H1 (cell line): Measurements from ENCODE around the gene RTCB. TPM values are rescaled to one million over a fixed set of nuclear protein-coding genes. Genes with fewer than 3 reads are reported as not detected.

Experiments
- CTCF ChIA-PET: fragments of 300-600 bp; sonication (Branson Sonifier 250); formaldehyde crosslinking; loops from one replicate; lab custom pipeline; 2021; ENCODE audit not compliant: partially characterized antibody; lab: Charles Lee
- POLR2A ChIA-PET: fragments of 300-600 bp; sonication (Branson Sonifier 250); formaldehyde crosslinking; loops from one replicate; lab custom pipeline; 2021; ENCODE audit warnings: inconsistent platforms; ENCODE audit not compliant: partially characterized antibody; lab: Charles Lee
- DNase-seq, 2 experiments: peaks; one replicate each; pipeline versions ENCODE4 v3.0.0 to v3.0.0-alpha.2; 2010 to 2022; ENCODE audit warnings: low spot score in 2 of 2, low read depth in 1 of 2, mixed read lengths in 1 of 2
- FAIRE-seq: peaks from 2 replicates; lab custom pipeline; 2011; peaks lifted over from hg19 to GRCh38; lab: Jason Lieb, UNC
- H2AFZ ChIP-seq: 2 replicates; pipeline ENCODE4 v1.8.1; 2012; ENCODE audit warnings: low read length, inconsistent platforms
- H2AK5ac ChIP-seq: 2 replicates; pipeline ENCODE4 v1.6.1; 2013; ENCODE audit warnings: low read depth, low read length
- H2BK120ac ChIP-seq: replicated peaks from 2 replicates; pipeline ENCODE3; 2013; ENCODE audit warnings: low read depth, low read length, inconsistent platforms
- H2BK12ac ChIP-seq: 2 replicates; pipeline ENCODE4 v1.6.1; 2013; ENCODE audit warnings: low read depth, low read length
- H2BK15ac ChIP-seq: 2 replicates; pipeline ENCODE4 v1.6.1; 2013; ENCODE audit warnings: low read length
- H2BK20ac ChIP-seq: 2 replicates; pipeline ENCODE4 v1.6.1; 2013; ENCODE audit warnings: low read length
- H2BK5ac ChIP-seq: 2 replicates; pipeline ENCODE4 v1.6.1; 2013; ENCODE audit warnings: low read depth, low read length
- H3K14ac ChIP-seq: 2 replicates; pipeline ENCODE4 v1.6.1; 2013; ENCODE audit warnings: inconsistent platforms; ENCODE audit not compliant: insufficient read length
- H3K18ac ChIP-seq: 2 replicates; pipeline ENCODE4 v1.6.1; 2013; ENCODE audit warnings: low read length; ENCODE audit errors: extremely low read depth
- H3K23ac ChIP-seq: 2 replicates; pipeline ENCODE4 v1.6.1; 2013; ENCODE audit warnings: inconsistent platforms; ENCODE audit not compliant: insufficient read length
- H3K23me2 ChIP-seq: 2 replicates; pipeline ENCODE4 v1.6.1; 2013; ENCODE audit warnings: low read depth, low read length
- H3K27ac ChIP-seq: 2 replicates; pipeline ENCODE4 v1.6.1; 2011; ENCODE audit warnings: low read depth, low read length, inconsistent platforms
- H3K27me3 ChIP-seq, 4 experiments: replicated peaks in 1 of 4; 1 replicate in 1 of 4; 2 replicates in 3 of 4; pipeline versions ENCODE4 v1.6.1 to v1.8.1; 2011 to 2013; ENCODE audit warnings: low read length in 3 of 4, mild to moderate bottlenecking in 3 of 4, inconsistent platforms in 2 of 4, mixed read lengths in 2 of 4, moderate library complexity in 1 of 4; ENCODE audit not compliant: control insufficient read depth in 3 of 4, insufficient read depth in 3 of 4; ENCODE audit errors: extremely low read depth in 1 of 4
- H3K36me3 ChIP-seq, 4 experiments: 2 replicates each; pipeline versions ENCODE4 v1.6.1 to v1.8.1; 2011 to 2013; ENCODE audit warnings: mild to moderate bottlenecking in 4 of 4, low read length in 3 of 4, moderate library complexity in 2 of 4, control low read depth in 1 of 4, inconsistent platforms in 1 of 4; ENCODE audit not compliant: insufficient read depth in 4 of 4, control insufficient read depth in 2 of 4
- H3K4ac ChIP-seq: replicated peaks from 2 replicates; pipeline ENCODE3; 2013; ENCODE audit warnings: low read length, low read depth, mixed read lengths, inconsistent platforms; ENCODE audit not compliant: insufficient read length
- H3K4me1 ChIP-seq, 4 experiments: replicated peaks in 1 of 4; 1 replicate in 1 of 4; 2 replicates in 3 of 4; pipeline versions ENCODE4 v1.6.1 to v1.8.1; 2011 to 2013; ENCODE audit warnings: low read length in 3 of 4, inconsistent platforms in 2 of 4, mixed read lengths in 1 of 4; ENCODE audit not compliant: insufficient read depth in 4 of 4, control insufficient read depth in 3 of 4
- H3K4me2 ChIP-seq, 2 experiments: 2 replicates each; pipeline versions ENCODE4 v1.6.1 to v1.8.1; 2011 to 2013; ENCODE audit warnings: low read depth in 2 of 2, low read length in 2 of 2, control low read depth in 1 of 2, inconsistent platforms in 1 of 2, mild to moderate bottlenecking in 1 of 2; ENCODE audit not compliant: insufficient read depth in 1 of 2
- H3K4me3 ChIP-seq, 4 experiments: fragments of 200-600, 300-600 bp in 1 of 4; sonication (generic), shearing (Covaris generic), sonication (Bioruptor Twin) in 1 of 4; 2 replicates each; pipeline versions ENCODE4 v1.5.1 to v1.8.1; 2011 to 2016; ENCODE audit warnings: low read length in 4 of 4, low read depth in 3 of 4, control low read depth in 2 of 4, inconsistent platforms in 2 of 4, mild to moderate bottlenecking in 2 of 4, mixed read lengths in 1 of 4, moderate library complexity in 1 of 4; ENCODE audit not compliant: insufficient read depth in 2 of 4; ENCODE audit errors: extremely low read depth in 1 of 4
- H3K56ac ChIP-seq: replicated peaks from 2 replicates; pipeline ENCODE3; 2013; ENCODE audit warnings: low read depth, mild to moderate bottlenecking, mixed read lengths, low read length, inconsistent platforms; ENCODE audit not compliant: insufficient read length
- H3K79me1 ChIP-seq: 2 replicates; pipeline ENCODE4 v1.6.1; 2013; ENCODE audit warnings: low read depth, low read length, control low read depth
- H3K79me2 ChIP-seq, 2 experiments: 2 replicates each; pipeline versions ENCODE4 v1.6.1 to v1.8.1; 2012 to 2013; ENCODE audit warnings: low read length in 2 of 2, mild to moderate bottlenecking in 2 of 2, inconsistent platforms in 1 of 2; ENCODE audit not compliant: insufficient read depth in 2 of 2, control insufficient read depth in 1 of 2
- H3K9ac ChIP-seq, 4 experiments: replicated peaks in 1 of 4; 1 replicate in 1 of 4; 2 replicates in 3 of 4; pipeline versions ENCODE4 v1.6.1 to v1.8.1; 2011 to 2013; ENCODE audit warnings: low read depth in 3 of 4, low read length in 3 of 4, control low read depth in 2 of 4, mild to moderate bottlenecking in 2 of 4, moderate library complexity in 2 of 4, inconsistent platforms in 1 of 4; ENCODE audit errors: extremely low read depth in 1 of 4
- H3K9me3 ChIP-seq, 2 experiments: 2 replicates each; pipeline versions ENCODE4 v1.6.1 to v1.8.1; 2012 to 2013; ENCODE audit warnings: mild to moderate bottlenecking in 2 of 2, moderate library complexity in 2 of 2, control low read depth in 1 of 2, inconsistent platforms in 1 of 2, low read depth in 1 of 2, low read length in 1 of 2, mixed read lengths in 1 of 2; ENCODE audit not compliant: insufficient read depth in 2 of 2
- H4K20me1 ChIP-seq, 2 experiments: replicated peaks in 1 of 2; 2 replicates each; pipeline versions ENCODE3 to v1.8.1; 2011 to 2013; ENCODE audit warnings: inconsistent platforms in 2 of 2, low read length in 2 of 2, mild to moderate bottlenecking in 1 of 2; ENCODE audit not compliant: insufficient read depth in 2 of 2, control insufficient read depth in 1 of 2
- H4K5ac ChIP-seq: 2 replicates; pipeline ENCODE4 v1.6.1; 2013; ENCODE audit warnings: low read length, low read depth, mixed read lengths, inconsistent platforms; ENCODE audit not compliant: insufficient read length
- H4K8ac ChIP-seq: 2 replicates; pipeline ENCODE4 v1.8.0; 2013; ENCODE audit warnings: mild to moderate bottlenecking, moderate library complexity, low read length, inconsistent platforms; ENCODE audit not compliant: insufficient read depth; ENCODE audit errors: extremely low read depth
- H4K91ac ChIP-seq: replicated peaks from 2 replicates; pipeline ENCODE3; 2013; ENCODE audit warnings: low read length, mixed read lengths, inconsistent platforms; ENCODE audit not compliant: insufficient read length
- BRCA1 ChIP-seq: IDR thresholded peaks from 2 replicates; pipeline ENCODE4 v1.6.1; 2012; ENCODE audit warnings: low read depth, low read length, improper control_type of control experiment
- CBX5 ChIP-seq: fragments of 300-800, 300-1000 bp; sonication (generic); IDR thresholded peaks from 2 replicates; pipeline ENCODE4 v1.7.1; 2016; ENCODE audit warnings: antibody characterized with exemption, low read length, low read depth
- HDAC2 ChIP-seq, 2 experiments: fragments of 300-600 bp in 1 of 2; sonication (generic) in 1 of 2; IDR thresholded peaks; 2 replicates each; pipeline ENCODE4 v1.6.1; 2011 to 2012; ENCODE audit warnings: low read depth in 2 of 2, low read length in 2 of 2, mild to moderate bottlenecking in 2 of 2, moderate library complexity in 2 of 2, borderline replicate concordance in 1 of 2, inconsistent platforms in 1 of 2
- POU5F1 ChIP-seq: IDR thresholded peaks from 2 replicates; pipeline ENCODE4 v1.6.1; 2011; ENCODE audit warnings: low read depth, mild to moderate bottlenecking, low read length, moderate library complexity
- RBBP5 ChIP-seq: IDR thresholded peaks from 2 replicates; pipeline ENCODE4 v1.7.1; 2012; ENCODE audit warnings: low read depth, mild to moderate bottlenecking, inconsistent platforms, low read length, moderate library complexity, borderline replicate concordance
- WGBS, 2 experiments: shearing (Covaris generic) in 1 of 2; methylation state at CpG; one replicate each; pipeline versions ENCODE4 v1.1.6 to v1.1.7; 2013 to 2015; ENCODE audit warnings: low lambda C conversion rate in 2 of 2, mixed read lengths in 2 of 2, inconsistent platforms in 1 of 2, low coverage in 1 of 2, missing lambda C conversion rate in 1 of 2; ENCODE audit not compliant: insufficient replicate concordance in 2 of 2, insufficient coverage in 1 of 2, insufficient read length in 1 of 2; ENCODE audit errors: extremely low coverage in 1 of 2, missing lambda C conversion rate in 1 of 2; 5-methylcytosine and 5-hydroxymethylcytosine counted together
- polyA plus RNA-seq, 7 experiments: library from polyadenylated mRNA; depleted of rRNA in 3 of 7; stranded (reverse) in 5 of 7; unstranded in 2 of 7; fragments of >200 nt in 5 of 7; fragments of 200-250 nt in 2 of 7; gene quantifications; 1 replicate in 5 of 7; 2 replicates in 1 of 7; 4 replicates in 1 of 7; pipeline versions ENCODE4 v1.2.1 to v1.2.3, GENCODE V29; 2011 to 2013; ENCODE audit warnings: missing spikeins in 2 of 7, mixed read lengths in 2 of 7
- total RNA-seq: library from RNA; stranded (reverse); fragmentation: NEBNext Ultra II Directional; extraction: Animal tissue kit (Norgen Biotek cat#: 25700); gene quantifications from 2 replicates; pipeline ENCODE4 v1.2.1, GENCODE V29; 2021

The RTCB gene
- total and polyA plus RNA-seq, 2 of the 8 experiments (the other 6 are each of a cell fraction or from before 2014, with no cell fraction given): 104 to 114 TPM

DNA sequence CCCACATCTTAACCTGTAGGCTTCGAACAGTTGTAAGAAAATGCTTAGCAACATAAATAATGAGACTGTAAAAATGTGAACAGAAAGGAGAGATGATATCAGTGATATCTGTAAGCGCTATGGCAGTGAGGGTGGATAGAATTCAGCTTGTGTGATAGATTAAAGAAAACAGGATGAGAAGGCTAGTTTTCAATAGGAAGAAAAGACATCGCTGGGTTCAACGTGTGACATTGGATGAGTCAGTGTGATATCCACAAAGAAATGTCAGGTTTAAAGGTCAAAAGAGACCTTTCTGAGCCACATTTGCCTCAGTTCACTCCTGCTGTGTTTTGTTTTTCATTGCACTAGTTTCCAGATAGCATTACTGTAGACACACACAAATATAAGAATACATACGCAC lies 68.1 kb downstream of the RTCB start:
- POLR2A ChIA-PET: no interaction called here
- no peak for FAIRE-seq

More for the DNA sequence above, 68.1 kb downstream of the RTCB start:
- Histone ChIP-seq H3K27ac (no peak overlapping the region), H2AFZ (no peak overlapping the region), H3K79me1 (no peaks in the 10 kb centered on the region), H3K27me3 (no peaks in the 10 kb centered on the region), H4K20me1 (no peaks in the 10 kb centered on the region), H3K4me3 (no peak overlapping the region), H3K23ac (no peak overlapping the region), H4K8ac (no peak overlapping the region), H2BK15ac (no peak overlapping the region), H2BK12ac (no peak overlapping the region), H3K79me2 (no peaks in the 10 kb centered on the region), H3K4me1 (no peaks in the 10 kb centered on the region; a peak in 1 of 7 replicates), H2AK5ac (no peak overlapping the region), H2BK120ac (no peak overlapping the region), H3K36me3 (no peaks in the 10 kb centered on the region), H2BK5ac (no peak overlapping the region), H3K4me2 (no peak overlapping the region), H4K5ac (no peak overlapping the region), H3K9me3 (no peaks in the 10 kb centered on the region), H2BK20ac (no peak overlapping the region), H3K18ac (no peak overlapping the region), H3K56ac (no peak overlapping the region), H3K9ac (no peak overlapping the region), H3K23me2 (no peaks in the 10 kb centered on the region), H3K14ac (no peak overlapping the region), H3K4ac (no peak overlapping the region), H4K91ac (no peak overlapping the region)
- 85% methylated on average over 5 of the region's 5 CpGs; no CpG with 5 or more reads in 1 of the 2 experiments for WGBS, 2 experiments
- DNase-seq: no peak
- CTCF ChIA-PET: interaction anchor here (0.6 to 1.0 kb wide), 2 partner anchors 32 to 35 kb away, joined by 3 to 5 read pairs; no protein-coding TSS in a partner anchor
- TF ChIP-seq RBBP5: no peak
- TF ChIP-seq CBX5: no peak
- TF ChIP-seq POU5F1: no peak
- TF ChIP-seq HDAC2 (IDR thresholded peaks at IDR 0.05; ENCODE audit: borderline replicate concordance in 1 of 2, low read depth in 2 of 2, low read length in 2 of 2): no peak
- no peak for TF ChIP-seq BRCA1
